ENCODE data around the gene ZNF544. TPM values are rescaled to one million over a fixed set of nuclear protein-coding genes. Genes with fewer than 3 reads are reported as not detected.
"Not testable (repeated sequence)": the region's sequence is repeated elsewhere in the genome, so short reads cannot be mapped to it uniquely, and the experiment has no call there.

The ZNF544 gene
- total RNA-seq, 1 donor from 2014 or later, result 16.2 TPM

DNA sequence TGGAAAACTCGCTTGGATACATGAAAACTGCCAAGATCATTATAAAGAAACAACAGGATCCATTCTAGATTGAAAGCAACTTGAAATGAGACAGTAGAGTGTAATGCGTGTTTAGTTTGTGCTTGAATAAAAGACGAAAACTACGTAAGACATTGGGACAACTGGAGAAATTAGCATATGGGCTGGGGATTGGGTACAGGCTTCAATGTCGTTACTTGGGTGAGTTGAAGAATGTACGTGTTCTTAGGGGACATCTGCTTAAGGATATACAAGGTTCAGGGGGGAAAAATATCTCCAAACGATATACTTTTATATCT, 76.0 kb downstream of the ZNF544 start:
- H3K9me3 Mint-ChIP-seq (ENCODE audit: low read depth), result no peaks in the 10 kb centered on the region
- peaks cover 30% of the 10 kb centered on the region for H3K4me1 Mint-ChIP-seq (ENCODE audit: low read depth)
- H3K36me3 Mint-ChIP-seq (ENCODE audit: low read depth), result peaks cover 26% of the 10 kb centered on the region
- no peak for DNase-seq (ENCODE audit: low spot score)
- peak overlapping the region; percentile 94 for H3K4me3 Mint-ChIP-seq (ENCODE audit: unreplicated experiment)
- peak overlapping the region; percentile 99 for H3K27ac Mint-ChIP-seq (ENCODE audit: unreplicated experiment)
- no peaks in the 10 kb centered on the region for H3K27me3 Mint-ChIP-seq (ENCODE audit: low read depth)
- TF ChIP-seq, protein P1, sequence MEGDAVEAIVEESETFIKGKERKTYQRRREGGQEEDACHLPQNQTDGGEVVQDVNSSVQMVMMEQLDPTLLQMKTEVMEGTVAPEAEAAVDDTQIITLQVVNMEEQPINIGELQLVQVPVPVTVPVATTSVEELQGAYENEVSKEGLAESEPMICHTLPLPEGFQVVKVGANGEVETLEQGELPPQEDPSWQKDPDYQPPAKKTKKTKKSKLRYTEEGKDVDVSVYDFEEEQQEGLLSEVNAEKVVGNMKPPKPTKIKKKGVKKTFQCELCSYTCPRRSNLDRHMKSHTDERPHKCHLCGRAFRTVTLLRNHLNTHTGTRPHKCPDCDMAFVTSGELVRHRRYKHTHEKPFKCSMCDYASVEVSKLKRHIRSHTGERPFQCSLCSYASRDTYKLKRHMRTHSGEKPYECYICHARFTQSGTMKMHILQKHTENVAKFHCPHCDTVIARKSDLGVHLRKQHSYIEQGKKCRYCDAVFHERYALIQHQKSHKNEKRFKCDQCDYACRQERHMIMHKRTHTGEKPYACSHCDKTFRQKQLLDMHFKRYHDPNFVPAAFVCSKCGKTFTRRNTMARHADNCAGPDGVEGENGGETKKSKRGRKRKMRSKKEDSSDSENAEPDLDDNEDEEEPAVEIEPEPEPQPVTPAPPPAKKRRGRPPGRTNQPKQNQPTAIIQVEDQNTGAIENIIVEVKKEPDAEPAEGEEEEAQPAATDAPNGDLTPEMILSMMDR (IDR thresholded peaks at IDR 0.05), result no peak

GRCh38 chr19:58305065-58305931, 76.6 kb downstream of the ZNF544 start, which contains the start of gene ERVK3-1:
Gene ERVK3-1 (plus strand): TSS chr19:58305377. CDS start chr19:58312169, 6,792 bp downstream.
- TF ChIP-seq, protein P1 (IDR thresholded peaks at IDR 0.05), result peak; percentile 30
- Mint-ChIP-seq H3K27ac (ENCODE audit: unreplicated experiment) (peak within 1 kb of the TSS; percentile 99), H3K4me3 (ENCODE audit: unreplicated experiment) (peak within 1 kb of the TSS; percentile 94), H3K9me3 (ENCODE audit: low read depth) (no peaks in the 10 kb centered on the region), H3K27me3 (ENCODE audit: low read depth) (no peaks in the 10 kb centered on the region), H3K4me1 (ENCODE audit: low read depth) (peaks cover 30% of the 10 kb centered on the region), H3K36me3 (ENCODE audit: low read depth) (peaks cover 25% of the 10 kb centered on the region)
- DNase-seq (ENCODE audit: low spot score), result peak; percentile 98

GRCh38 chr19:58305932-58306323, 77.2 kb downstream of the ZNF544 start:
- no peaks in the 10 kb centered on the region for H3K9me3 Mint-ChIP-seq (ENCODE audit: low read depth)
- no peak for DNase-seq (ENCODE audit: low spot score)
- H3K4me3 Mint-ChIP-seq (ENCODE audit: unreplicated experiment), result peak overlapping the region; percentile 94
- TF ChIP-seq, protein P1 (IDR thresholded peaks at IDR 0.05), result no peak
- peak overlapping the region; percentile 99 for H3K27ac Mint-ChIP-seq (ENCODE audit: unreplicated experiment)
- peaks cover 21% of the 10 kb centered on the region for H3K36me3 Mint-ChIP-seq (ENCODE audit: low read depth)
- H3K27me3 Mint-ChIP-seq (ENCODE audit: low read depth), result no peaks in the 10 kb centered on the region
- peaks cover 30% of the 10 kb centered on the region for H3K4me1 Mint-ChIP-seq (ENCODE audit: low read depth)

- Mint-ChIP-seq H3K9me3 (ENCODE audit: low read depth) (no peaks in the 10 kb centered on the region), H3K27me3 (ENCODE audit: low read depth) (no peaks in the 10 kb centered on the region), H3K36me3 (ENCODE audit: low read depth) (peaks cover 28% of the 10 kb centered on the region), H3K4me3 (ENCODE audit: unreplicated experiment) (no peak overlapping the region), H3K4me1 (ENCODE audit: low read depth) (peaks cover 30% of the 10 kb centered on the region), H3K27ac (ENCODE audit: unreplicated experiment) (peak overlapping the region; percentile 17)
- DNase-seq (ENCODE audit: low spot score), result no peak
- TF ChIP-seq, protein P1 (IDR thresholded peaks at IDR 0.05), result no peak
Measured at GRCh38 chr19:58307736-58308135, 79.0 kb downstream of the ZNF544 start.

DNA sequence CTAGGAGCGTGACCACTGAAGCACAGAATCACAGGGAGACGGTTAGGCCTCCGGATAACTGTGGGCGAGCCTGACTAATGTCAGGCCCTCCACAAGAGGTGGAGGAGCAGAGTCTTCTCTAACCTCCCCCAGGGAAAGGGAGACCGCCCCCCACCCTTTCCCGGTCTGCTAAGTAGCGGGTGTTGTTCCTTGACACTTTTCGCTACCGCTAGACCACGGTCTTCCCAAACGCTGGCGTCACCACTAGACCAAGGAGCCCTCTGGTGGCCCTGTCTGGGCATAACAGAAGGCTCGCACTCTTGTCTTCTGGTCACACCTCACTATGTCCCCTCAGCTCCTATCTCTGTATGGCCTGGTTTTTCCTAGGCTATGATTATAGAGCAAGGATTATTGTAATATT, 82.0 kb downstream of the ZNF544 start:
- DNase-seq (ENCODE audit: low spot score); H3K4me3 Mint-ChIP-seq (ENCODE audit: unreplicated experiment); H3K9me3 Mint-ChIP-seq (ENCODE audit: low read depth); H3K27ac Mint-ChIP-seq (ENCODE audit: unreplicated experiment); H3K27me3 Mint-ChIP-seq (ENCODE audit: low read depth): not testable (repeated sequence)
- TF ChIP-seq, protein P1 (IDR thresholded peaks at IDR 0.05), result peak; percentile 68
- Mint-ChIP-seq H3K4me1 (ENCODE audit: low read depth) (peaks cover 16% of the 10 kb centered on the region), H3K36me3 (ENCODE audit: low read depth) (peaks cover 38% of the 10 kb centered on the region)
